ENCODE measurements around the gene ADGRG4. TPM values are rescaled to one million over a fixed set of nuclear protein-coding genes. Genes with fewer than 3 reads are reported as not detected.
"Not testable (repeated sequence)": the region's sequence is repeated elsewhere in the genome, so short reads cannot be mapped to it uniquely, and the experiment has no call there.

The ADGRG4 gene, protein sequence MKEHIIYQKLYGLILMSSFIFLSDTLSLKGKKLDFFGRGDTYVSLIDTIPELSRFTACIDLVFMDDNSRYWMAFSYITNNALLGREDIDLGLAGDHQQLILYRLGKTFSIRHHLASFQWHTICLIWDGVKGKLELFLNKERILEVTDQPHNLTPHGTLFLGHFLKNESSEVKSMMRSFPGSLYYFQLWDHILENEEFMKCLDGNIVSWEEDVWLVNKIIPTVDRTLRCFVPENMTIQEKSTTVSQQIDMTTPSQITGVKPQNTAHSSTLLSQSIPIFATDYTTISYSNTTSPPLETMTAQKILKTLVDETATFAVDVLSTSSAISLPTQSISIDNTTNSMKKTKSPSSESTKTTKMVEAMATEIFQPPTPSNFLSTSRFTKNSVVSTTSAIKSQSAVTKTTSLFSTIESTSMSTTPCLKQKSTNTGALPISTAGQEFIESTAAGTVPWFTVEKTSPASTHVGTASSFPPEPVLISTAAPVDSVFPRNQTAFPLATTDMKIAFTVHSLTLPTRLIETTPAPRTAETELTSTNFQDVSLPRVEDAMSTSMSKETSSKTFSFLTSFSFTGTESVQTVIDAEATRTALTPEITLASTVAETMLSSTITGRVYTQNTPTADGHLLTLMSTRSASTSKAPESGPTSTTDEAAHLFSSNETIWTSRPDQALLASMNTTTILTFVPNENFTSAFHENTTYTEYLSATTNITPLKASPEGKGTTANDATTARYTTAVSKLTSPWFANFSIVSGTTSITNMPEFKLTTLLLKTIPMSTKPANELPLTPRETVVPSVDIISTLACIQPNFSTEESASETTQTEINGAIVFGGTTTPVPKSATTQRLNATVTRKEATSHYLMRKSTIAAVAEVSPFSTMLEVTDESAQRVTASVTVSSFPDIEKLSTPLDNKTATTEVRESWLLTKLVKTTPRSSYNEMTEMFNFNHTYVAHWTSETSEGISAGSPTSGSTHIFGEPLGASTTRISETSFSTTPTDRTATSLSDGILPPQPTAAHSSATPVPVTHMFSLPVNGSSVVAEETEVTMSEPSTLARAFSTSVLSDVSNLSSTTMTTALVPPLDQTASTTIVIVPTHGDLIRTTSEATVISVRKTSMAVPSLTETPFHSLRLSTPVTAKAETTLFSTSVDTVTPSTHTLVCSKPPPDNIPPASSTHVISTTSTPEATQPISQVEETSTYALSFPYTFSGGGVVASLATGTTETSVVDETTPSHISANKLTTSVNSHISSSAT (N-terminal part only)
- not detected for polyA plus RNA-seq (2012; ENCODE audit: insufficient read depth, insufficient read length)

- not testable (repeated sequence) for H3K4me3 ChIP-seq (ENCODE audit: low read length); DNase-seq (ENCODE audit: low read depth, low spot score)
Observed at GRCh38 chrX:136300721-136301120, at the start of gene ADGRG4. TSS of gene ADGRG4 (plus strand) at chrX:136300963. CDS start at chrX:136308778, 7,815 bp downstream.

DNA sequence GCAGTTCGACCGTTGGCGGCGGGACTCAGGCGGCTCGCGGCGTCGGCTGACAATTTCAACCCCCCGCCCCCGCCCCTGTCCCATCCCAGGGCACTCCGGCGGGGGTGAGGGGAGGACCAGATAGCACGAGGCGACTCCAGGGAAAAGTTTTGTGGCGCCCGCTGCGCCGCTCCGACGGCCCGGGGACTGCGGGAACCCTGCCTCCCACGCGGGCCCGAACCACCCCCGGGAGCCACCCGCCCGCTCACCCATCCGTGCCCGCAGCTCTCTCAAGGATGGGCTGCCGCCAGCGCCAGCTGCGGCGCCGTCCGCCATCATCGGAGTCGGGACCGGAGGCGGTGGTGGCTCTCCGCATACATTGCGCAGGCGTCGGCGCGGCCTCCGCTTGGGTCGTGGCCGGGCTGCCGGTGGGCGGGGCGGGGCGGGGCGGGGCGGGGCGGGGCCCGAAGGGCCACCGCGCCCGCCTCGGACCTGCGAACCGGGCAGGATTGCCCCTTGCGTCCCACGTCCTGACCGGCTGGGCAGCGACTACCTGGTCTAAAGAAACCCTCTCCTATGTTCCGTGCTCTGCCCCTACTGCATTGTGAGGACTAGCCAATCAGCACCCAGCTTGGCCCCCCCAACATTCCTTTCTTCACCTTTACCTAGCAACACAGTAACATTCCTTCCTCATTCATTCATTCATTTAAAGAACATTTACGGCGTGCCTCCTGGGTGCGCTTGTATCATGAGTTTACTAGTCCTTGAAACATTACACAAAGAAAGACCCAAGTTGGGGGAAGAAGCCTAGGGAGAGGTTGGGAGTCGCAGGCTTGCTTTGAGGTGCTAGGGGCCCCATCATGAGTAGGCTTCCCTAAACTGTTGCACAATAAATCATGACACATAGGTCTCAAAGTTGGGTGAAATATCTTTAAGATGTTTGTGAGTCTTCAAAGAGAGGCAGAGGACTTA lies 49.4 kb upstream of the ADGRG4 start, which contains the start of gene MAP7D3:
Gene MAP7D3, minus strand, starts transcription at position 360 of the 951 bp plus-strand sequence. Its CDS starts 42 bp downstream, at position 318.
- H3K4me3 ChIP-seq (ENCODE audit: low read length) = peak within 1 kb of the TSS; percentile 62
- DNase-seq (ENCODE audit: low read depth, low spot score) = peak; percentile 45

DNA sequence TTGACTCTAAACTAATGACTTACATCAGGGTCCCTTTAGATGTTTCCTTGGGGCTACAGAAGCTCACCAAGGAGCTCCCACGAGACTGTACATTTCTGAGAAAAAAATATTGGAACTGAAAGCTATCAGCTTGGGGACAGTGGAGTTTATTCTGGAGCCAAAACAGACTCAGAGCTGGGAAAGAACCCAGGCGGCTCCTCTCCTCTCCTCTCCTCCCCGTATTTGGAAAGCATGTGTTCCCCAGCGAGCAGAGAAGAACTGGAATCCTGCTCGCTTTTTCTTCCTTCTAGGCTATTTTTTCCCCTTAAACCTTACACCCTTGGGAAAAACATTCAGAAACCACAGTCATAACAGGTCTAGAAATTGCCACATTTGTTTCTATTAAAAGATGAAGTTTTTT lies 45.2 kb upstream of the ADGRG4 start:
- DNase-seq (ENCODE audit: low read depth, low spot score) = no peak
- no peak overlapping the region for H3K4me3 ChIP-seq (ENCODE audit: low read length)

- H3K4me3 ChIP-seq (ENCODE audit: low read length) = no peak overlapping the region
- no peak for DNase-seq (ENCODE audit: low read depth, low spot score)
Observed at GRCh38 chrX:136256026-136256425, 44.7 kb upstream of the ADGRG4 start.

DNA sequence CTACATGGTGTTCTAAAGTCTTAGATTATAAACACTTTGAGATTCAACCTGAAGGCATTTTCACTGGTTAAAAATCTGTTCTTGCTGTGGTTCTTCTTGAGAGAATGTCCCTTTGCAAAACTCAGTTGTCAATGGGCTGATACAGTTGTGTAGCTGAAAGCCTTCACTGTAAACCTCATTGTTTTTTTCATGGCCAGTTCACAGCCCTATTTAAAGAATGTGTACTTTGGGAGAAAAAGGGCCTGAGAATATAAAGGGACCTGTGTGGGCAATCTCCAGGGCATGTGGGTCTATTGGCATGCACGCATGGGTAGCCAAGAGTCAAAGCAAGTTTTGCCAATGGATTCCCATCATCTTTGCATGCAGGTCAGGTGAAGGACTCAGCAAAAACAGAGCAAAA lies 41.8 kb upstream of the ADGRG4 start:
- DNase-seq (ENCODE audit: low read depth, low spot score) = no peak
- no peak overlapping the region for H3K4me3 ChIP-seq (ENCODE audit: low read length)

- H3K4me3 ChIP-seq (ENCODE audit: low read length) = no peak overlapping the region
- no peak for DNase-seq (ENCODE audit: low read depth, low spot score)
Observed at GRCh38 chrX:136259543-136259942, 41.2 kb upstream of the ADGRG4 start.

DNA sequence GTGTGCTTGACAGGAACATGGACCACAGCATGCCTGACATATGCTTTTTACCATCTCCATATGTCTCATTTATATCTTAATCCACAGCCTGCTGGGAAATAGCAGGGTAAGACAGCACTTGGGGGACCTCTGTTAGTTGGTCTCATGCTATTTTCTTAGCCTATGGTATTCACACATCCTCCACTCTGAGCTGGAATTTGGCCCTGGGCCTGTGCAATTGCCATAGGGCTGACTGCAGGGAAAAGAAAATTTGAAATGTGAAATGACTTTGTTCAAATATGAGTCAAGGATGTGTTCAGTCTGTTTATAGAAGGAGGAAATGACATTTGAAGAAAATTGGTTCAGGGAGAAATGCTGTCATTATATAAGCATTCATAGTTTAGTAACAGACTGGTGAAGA lies 40.0 kb upstream of the ADGRG4 start:
- DNase-seq (ENCODE audit: low read depth, low spot score) = no peak
- H3K4me3 ChIP-seq (ENCODE audit: low read length) = no peak overlapping the region

DNA sequence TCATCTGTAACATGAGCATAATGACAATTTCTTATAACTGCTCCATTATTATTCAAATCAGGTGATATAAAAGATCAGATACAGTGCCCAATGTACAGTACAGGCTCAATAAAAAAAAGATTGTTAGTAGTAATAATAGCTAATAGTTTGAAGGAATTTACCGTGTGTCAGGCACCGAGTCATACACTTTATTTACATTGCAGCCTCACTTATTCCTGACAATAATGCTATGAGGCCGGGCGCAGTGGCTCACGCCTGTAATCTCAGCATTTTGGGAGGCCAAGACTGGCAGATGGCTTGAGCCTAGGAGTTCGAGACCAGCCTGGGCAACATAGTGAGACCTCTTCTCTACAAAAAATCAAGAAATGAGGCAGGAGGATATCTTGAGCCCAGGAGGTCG lies 39.4 kb upstream of the ADGRG4 start:
- H3K4me3 ChIP-seq (ENCODE audit: low read length) = no peak overlapping the region
- no peak for DNase-seq (ENCODE audit: low read depth, low spot score)

DNA sequence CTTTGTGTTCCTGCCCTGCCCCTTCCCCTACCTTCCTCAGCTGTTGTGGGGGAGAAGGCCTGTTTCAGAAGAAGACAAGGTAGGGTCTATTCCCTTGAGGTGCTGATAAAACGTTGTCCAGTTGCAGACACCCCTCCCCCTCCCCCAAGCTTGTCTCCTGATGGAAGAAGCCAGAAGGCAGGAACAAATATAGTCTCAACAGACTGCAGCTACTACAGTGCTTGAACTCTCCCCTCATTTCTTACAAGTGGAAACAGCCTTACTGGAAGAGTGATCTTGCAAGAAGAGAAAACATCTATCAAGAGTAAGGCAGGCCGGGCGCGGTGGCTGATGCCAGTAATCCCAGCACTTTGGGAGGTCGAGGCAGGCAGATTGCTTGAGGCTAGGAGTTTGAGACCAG lies 38.5 kb upstream of the ADGRG4 start:
- no peak for DNase-seq (ENCODE audit: low read depth, low spot score)
- H3K4me3 ChIP-seq (ENCODE audit: low read length) = no peak overlapping the region

GRCh38 chrX:136262812-136263315 lies 37.9 kb upstream of the ADGRG4 start:
- H3K4me3 ChIP-seq (ENCODE audit: low read length) = no peak overlapping the region
- no peak for DNase-seq (ENCODE audit: low read depth, low spot score)

GRCh38 chrX:136266828-136267227 lies 33.9 kb upstream of the ADGRG4 start:
- no peak overlapping the region for H3K4me3 ChIP-seq (ENCODE audit: low read length)
- DNase-seq (ENCODE audit: low read depth, low spot score) = no peak

DNA sequence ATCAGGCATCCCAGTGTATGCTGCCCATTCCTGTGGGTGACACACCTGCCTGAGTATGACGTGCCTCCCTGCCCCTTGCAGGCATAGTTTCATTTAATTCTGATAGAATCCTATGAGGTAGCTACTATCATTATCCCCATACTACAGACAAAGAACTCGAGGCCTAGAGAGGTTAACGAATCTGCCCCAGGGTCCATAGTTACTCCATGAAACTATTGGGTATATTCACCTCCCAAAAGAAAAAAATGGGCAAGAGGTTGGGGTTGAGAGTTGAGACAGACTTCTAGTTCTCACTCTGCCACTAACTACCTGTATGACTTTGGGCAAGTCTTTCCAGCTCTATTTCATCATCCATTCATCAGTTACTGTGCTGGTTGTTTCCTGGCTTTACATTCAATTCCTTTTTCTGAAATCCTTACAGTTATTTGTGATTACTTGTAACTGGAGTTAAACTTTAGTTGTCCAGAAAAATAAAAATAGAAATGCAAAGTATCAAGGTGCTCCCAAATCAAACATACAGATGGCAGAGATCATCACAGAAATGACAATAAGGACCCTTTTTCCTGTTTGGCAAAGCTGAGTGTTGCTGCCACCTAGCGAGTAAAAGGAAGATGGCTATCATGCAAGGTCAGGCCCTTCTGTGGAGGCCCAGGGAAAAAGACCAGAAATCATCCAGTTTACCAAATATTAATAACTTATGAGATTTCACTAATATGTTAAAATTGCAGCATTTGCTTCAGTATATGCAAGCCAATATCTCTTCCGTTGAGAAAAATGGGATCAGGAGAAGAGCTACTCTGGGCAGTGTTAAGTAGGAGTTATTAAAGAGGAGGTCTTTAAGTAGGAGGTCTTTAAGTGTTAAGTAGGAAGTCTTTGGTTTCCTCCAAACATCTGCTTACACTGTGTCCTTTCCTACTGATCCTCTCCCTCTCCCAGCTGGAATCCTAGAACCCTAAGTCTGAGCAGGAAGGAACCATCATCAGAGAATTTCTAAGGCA lies 32.4 kb upstream of the ADGRG4 start:
- H3K4me3 ChIP-seq (ENCODE audit: low read length) = no peak overlapping the region
- peak; percentile 41 for DNase-seq (ENCODE audit: low read depth, low spot score)

DNA sequence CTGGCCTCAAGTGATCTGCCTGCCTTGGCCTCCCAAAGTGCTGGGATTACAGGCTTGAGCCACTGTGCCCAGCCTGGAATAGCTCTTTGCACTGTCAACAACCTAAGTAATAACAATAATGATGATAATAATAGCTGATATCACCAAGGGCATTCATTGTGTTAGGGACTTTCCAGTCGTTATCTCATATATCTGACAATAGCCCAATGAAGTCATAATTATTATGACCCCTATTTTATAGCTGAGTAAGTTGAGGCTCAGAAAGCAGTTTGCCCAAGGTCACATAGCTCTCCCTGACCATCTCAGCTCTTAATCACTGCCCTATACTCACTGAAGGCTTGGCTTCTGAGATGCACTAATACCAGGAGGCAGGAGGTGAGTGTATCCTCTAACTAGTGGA lies 30.8 kb upstream of the ADGRG4 start:
- no peak for DNase-seq (ENCODE audit: low read depth, low spot score)
- H3K4me3 ChIP-seq (ENCODE audit: low read length) = no peak overlapping the region

- H3K4me3 ChIP-seq (ENCODE audit: low read length) = no peak overlapping the region
- DNase-seq (ENCODE audit: low read depth, low spot score) = no peak
Observed at GRCh38 chrX:136271300-136271699, 29.5 kb upstream of the ADGRG4 start.

GRCh38 chrX:136272325-136272724 lies 28.4 kb upstream of the ADGRG4 start:
- DNase-seq (ENCODE audit: low read depth, low spot score) = no peak
- H3K4me3 ChIP-seq (ENCODE audit: low read length) = no peak overlapping the region

- no peak for DNase-seq (ENCODE audit: low read depth, low spot score)
- no peak overlapping the region for H3K4me3 ChIP-seq (ENCODE audit: low read length)
Observed at GRCh38 chrX:136273986-136274385, 26.8 kb upstream of the ADGRG4 start.

- H3K4me3 ChIP-seq (ENCODE audit: low read length) = no peak overlapping the region
- no peak for DNase-seq (ENCODE audit: low read depth, low spot score)
Observed at GRCh38 chrX:136275553-136275952, 25.2 kb upstream of the ADGRG4 start.
